Endothelial cell of umbilical vein (primary cell): ENCODE measurements around the gene DPEP3. TPM values are rescaled to one million over a fixed set of nuclear protein-coding genes. Genes with fewer than 3 reads are reported as not detected.

Experiments used
- BruUV-seq: library from RNA; stranded (reverse); fragments of 400-500 nt; replicated peaks from 2 replicates; lab custom pipeline; 2021; lab: Mats Ljungman, UMichigan
- CTCF ChIA-PET: fragments of 300-600, 350-600 bp; sonication (Branson Sonifier 250); formaldehyde crosslinking; loops from one replicate; lab custom pipeline; 2021; ENCODE audit warnings: antibody characterized with exemption, inconsistent platforms; lab: Charles Lee
- POLR2A ChIA-PET: fragments of 300-600, 350-600 bp; sonication (Branson Sonifier 250); formaldehyde crosslinking; loops from one replicate; lab custom pipeline; 2021; ENCODE audit warnings: antibody characterized with exemption, inconsistent platforms; lab: Charles Lee
- DNase-seq: peaks from one replicate; pipeline ENCODE4 v3.0.0-alpha.2; 2011; ENCODE audit warnings: low read depth, low spot score
- FAIRE-seq: peaks from 2 replicates; lab custom pipeline; 2011; peaks lifted over from hg19 to GRCh38; lab: Jason Lieb, UNC
- H2AFZ ChIP-seq: 2 replicates; pipeline ENCODE4 v1.6.0; 2012; ENCODE audit warnings: low read depth, low read length, control low read depth, inconsistent platforms
- H3K27ac ChIP-seq: 2 replicates; pipeline ENCODE4 v1.5.1; 2011; ENCODE audit warnings: low read depth, mild to moderate bottlenecking, control low read depth, low read length, moderate library complexity; ENCODE audit not compliant: insufficient read depth
- H3K27me3 ChIP-seq, 2 experiments: 2 replicates each; pipeline versions ENCODE4 v1.6.0 to v1.6.1; 2011; ENCODE audit warnings: low read length in 2 of 2, mixed read lengths in 1 of 2; ENCODE audit not compliant: control insufficient read depth in 2 of 2, insufficient read depth in 2 of 2
- H3K36me3 ChIP-seq, 2 experiments: 2 replicates in 1 of 2; 3 replicates in 1 of 2; pipeline ENCODE4 v1.5.1; 2011; ENCODE audit warnings: low read length in 2 of 2, mild to moderate bottlenecking in 1 of 2, moderate library complexity in 1 of 2; ENCODE audit not compliant: control insufficient read depth in 2 of 2, insufficient read depth in 2 of 2; ENCODE audit errors: extremely low read depth in 1 of 2
- H3K4me1 ChIP-seq: 3 replicates; pipeline ENCODE4 v1.5.1; 2011; ENCODE audit warnings: mild to moderate bottlenecking, low read length; ENCODE audit not compliant: control insufficient read depth, insufficient read depth; ENCODE audit errors: extremely low read depth
- H3K4me2 ChIP-seq: 2 replicates; pipeline ENCODE4 v1.6.1; 2011; ENCODE audit warnings: low read length, control low read depth, mixed read lengths; ENCODE audit not compliant: insufficient read depth
- H3K4me3 ChIP-seq, 3 experiments: fragments of 200-600 bp in 1 of 3; sonication (generic), shearing (Covaris generic) in 1 of 3; replicated peaks in 1 of 3; 2 replicates each; pipeline ENCODE4 v1.5.1; 2011 to 2016; ENCODE audit warnings: control low read depth in 3 of 3, low read length in 3 of 3, mild to moderate bottlenecking in 2 of 3, inconsistent platforms in 1 of 3, low read depth in 1 of 3, moderate library complexity in 1 of 3; ENCODE audit not compliant: insufficient read depth in 1 of 3
- H3K79me2 ChIP-seq: 2 replicates; pipeline ENCODE4 v1.6.0; 2012; ENCODE audit warnings: low read length, inconsistent platforms; ENCODE audit not compliant: control insufficient read depth, insufficient read depth
- H3K9ac ChIP-seq: replicated peaks from 2 replicates; pipeline ENCODE3; 2011; ENCODE audit warnings: low read length, control low read depth; ENCODE audit not compliant: insufficient read depth; ENCODE audit errors: extremely low read depth
- H3K9me1 ChIP-seq: replicated peaks from 3 replicates; pipeline ENCODE4 v1.6.0; 2011; ENCODE audit warnings: mild to moderate bottlenecking, low read length; ENCODE audit not compliant: control insufficient read depth, insufficient read depth; ENCODE audit errors: extremely low read depth
- H3K9me3 ChIP-seq: replicated peaks from 2 replicates; pipeline ENCODE4 v1.5.1; 2012; ENCODE audit warnings: low read length, inconsistent platforms; ENCODE audit not compliant: control insufficient read depth, insufficient read depth
- H4K20me1 ChIP-seq: replicated peaks from 2 replicates; pipeline ENCODE3; 2011; ENCODE audit warnings: mild to moderate bottlenecking, low read length; ENCODE audit not compliant: control insufficient read depth, insufficient read depth; ENCODE audit errors: extremely low read depth
- CTCF ChIP-seq, 2 donors: IDR thresholded peaks; 1 replicate in 1 of 2; 2 replicates in 1 of 2; pipeline ENCODE4 v1.5.1; 2011; ENCODE audit warnings: low read length in 2 of 2, mild to moderate bottlenecking in 2 of 2, moderate library complexity in 2 of 2, control low read depth in 1 of 2, inconsistent platforms in 1 of 2, low read depth in 1 of 2; ENCODE audit not compliant: insufficient read depth in 1 of 2; ENCODE audit errors: extremely low read depth in 1 of 2
- EZH2 ChIP-seq: IDR thresholded peaks from 2 replicates; pipeline ENCODE4 v1.6.1; 2012; ENCODE audit warnings: borderline replicate concordance, low read depth, mild to moderate bottlenecking, moderate library complexity, low read length, inconsistent platforms; ENCODE audit not compliant: severe bottlenecking
- FOS ChIP-seq: IDR thresholded peaks from 2 replicates; pipeline ENCODE4 v1.6.1; 2011; ENCODE audit warnings: mild to moderate bottlenecking, low read length, moderate library complexity, borderline replicate concordance; ENCODE audit not compliant: insufficient read depth
- GATA2 ChIP-seq: IDR thresholded peaks from 2 replicates; pipeline ENCODE4 v1.7.0; 2011; ENCODE audit warnings: low read depth, mild to moderate bottlenecking, moderate library complexity, mixed read lengths, low read length; ENCODE audit not compliant: insufficient read length, insufficient read depth
- JUN ChIP-seq: IDR thresholded peaks from 2 replicates; pipeline ENCODE4 v1.6.1; 2011; ENCODE audit warnings: borderline replicate concordance, low read depth; ENCODE audit not compliant: insufficient read length, insufficient read depth
- MAX ChIP-seq: IDR thresholded peaks from 2 replicates; pipeline ENCODE4 v1.6.1; 2011; ENCODE audit not compliant: insufficient read depth, insufficient read length
- MYC ChIP-seq: IDR thresholded peaks from one replicate; pipeline ENCODE4 v1.6.1; 2011; ENCODE audit warnings: mild to moderate bottlenecking, low read depth, low read length
- POLR2A ChIP-seq: IDR thresholded peaks from 2 replicates; pipeline ENCODE4 v1.6.1; 2012; ENCODE audit warnings: low read depth, mild to moderate bottlenecking, control low read depth, low read length
- POLR2AphosphoS5 ChIP-seq: IDR thresholded peaks from 2 replicates; pipeline ENCODE4 v1.6.1; 2012; ENCODE audit warnings: low read depth, mild to moderate bottlenecking, control low read depth, low read length, moderate library complexity; ENCODE audit not compliant: insufficient read depth
- dilution Hi-C: fragments of 300-500 bp; cut with MboI; formaldehyde crosslinking; loops from one replicate; pipeline ENCODE4 v1.15.0; 2019; ENCODE audit warnings: low sequenced_read_pairs; ENCODE audit not compliant: extremely low pct_ligation_motif_present
- intact Hi-C: fragments of 100-400 bp; cut with micrococcal nuclease; formaldehyde crosslinking; loops from one replicate; pipeline ENCODE4 v1.10.0; 2022
- polyA plus RNA-seq, 4 experiments: library from polyadenylated mRNA; depleted of rRNA in 3 of 4; stranded (reverse) in 3 of 4; unstranded in 1 of 4; fragments of >200 nt; gene quantifications; 2 replicates each; pipeline versions ENCODE4 v1.2.1 to v1.2.3, GENCODE V29; 2011 to 2012; ENCODE audit warnings: missing spikeins in 1 of 4
- total RNA-seq: library from RNA; stranded (reverse); gene quantifications from 2 replicates; pipeline ENCODE4 v1.2.3, GENCODE V29; 2021

DPEP3 gene
- total and polyA plus RNA-seq, 2 donors (not counting 3 experiments of a cell fraction or from before 2014, with no cell fraction given) = 0.06 TPM; not detected in 1

- no peaks in the 10 kb centered on the region for H3K9me3 ChIP-seq
- H4K20me1 ChIP-seq = no peaks in the 10 kb centered on the region
- POLR2A ChIA-PET = interaction anchor here (1.1 kb wide), 1 partner anchor 24 kb away, joined by 3 read pairs; no protein-coding TSS in a partner anchor
- H3K27ac ChIP-seq = no peak overlapping the region
- peaks cover 12 to 55% of the 10 kb centered on the region in 2 experiments for H3K36me3 ChIP-seq
- DNase-seq = no peak
- H3K9me1 ChIP-seq = no peaks in the 10 kb centered on the region
- intact Hi-C loops = no loop called here
- no peaks in the 10 kb centered on the region for H3K4me1 ChIP-seq
- dilution Hi-C loops = no loop called here
- no peak overlapping the region for H3K4me3 ChIP-seq
- BruUV-seq = no TSS peak
- CTCF ChIA-PET = interaction anchor here (1.0 to 1.5 kb wide), 2 partner anchors 18 to 81 kb away, joined by 3 to 5 read pairs; no protein-coding TSS in a partner anchor
- no peak for TF ChIP-seq GATA2
- TF ChIP-seq JUN = no peak
- TF ChIP-seq MYC = no peak
- TF ChIP-seq MAX = no peak
- TF ChIP-seq FOS = no peak
- TF ChIP-seq POLR2A = no peak
- TF ChIP-seq CTCF (IDR thresholded peaks at IDR 0.05; ENCODE audit: extremely low read depth in 1 of 2, insufficient read depth in 1 of 2, low read depth in 1 of 2, low read length in 2 of 2) = no peak
- TF ChIP-seq POLR2AphosphoS5 = no peak
- TF ChIP-seq EZH2 = no peak
- no peaks in the 10 kb centered on the region for H3K27me3 ChIP-seq
- H3K4me2 ChIP-seq = no peak overlapping the region
- no peak for FAIRE-seq
- H3K79me2 ChIP-seq = peaks cover 19% of the 10 kb centered on the region
- H3K9ac ChIP-seq = no peak overlapping the region
- H2AFZ ChIP-seq = no peak overlapping the region
Observed at GRCh38 chr16:67959536-67960329, 20.6 kb downstream of the DPEP3 start.
